ENCODE data around the gene CD101. TPM values are rescaled to one million over a fixed set of nuclear protein-coding genes. Genes with fewer than 3 reads are reported as not detected.

CD101 gene
- total RNA-seq, 1 donor: 0.09 TPM

DNA sequence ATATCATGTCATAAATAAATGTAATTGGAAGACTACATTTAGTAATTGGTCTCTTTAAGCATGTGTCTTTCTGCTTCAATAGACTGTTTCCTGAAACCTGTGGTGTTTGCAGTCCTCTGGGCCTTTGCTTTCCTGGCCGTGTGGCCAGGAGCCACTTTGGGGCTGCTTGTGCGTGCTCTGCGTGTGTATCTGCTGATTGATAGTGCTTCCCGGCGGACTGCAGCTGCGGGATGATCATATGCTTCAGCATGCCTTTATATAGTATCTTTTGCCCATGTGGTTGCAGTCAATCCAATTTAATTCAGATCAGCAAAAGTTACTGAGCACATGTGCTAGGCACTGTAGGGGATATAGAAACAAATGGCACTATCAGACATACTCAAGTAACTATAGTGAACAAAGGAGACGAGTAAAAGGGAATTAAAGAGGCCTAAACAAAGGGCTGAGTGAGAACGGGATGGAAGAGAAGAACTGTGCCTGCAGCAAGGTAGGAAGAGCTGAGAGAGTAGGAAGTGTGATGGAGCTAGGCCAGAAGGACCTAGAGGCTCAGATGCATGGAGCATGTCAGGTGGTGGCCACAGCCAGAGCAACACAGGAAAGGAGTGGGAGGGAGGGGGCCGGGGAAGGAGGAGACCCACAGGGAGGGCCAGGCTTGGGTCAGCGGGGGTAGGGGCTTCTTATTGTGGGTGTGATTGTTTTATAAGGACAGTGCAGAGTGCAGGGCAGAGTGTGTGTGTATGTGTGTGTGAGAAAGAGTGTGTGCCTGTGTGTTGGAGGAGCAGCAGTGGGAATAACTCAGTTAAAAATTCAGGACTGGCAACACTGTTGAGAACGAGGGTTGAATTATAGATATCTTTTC, 31.4 kb downstream of the CD101 start:
- no peak overlapping the region for H3K4me3 ChIP-seq (ENCODE audit: low read depth, low read length)
- TF ChIP-seq, protein P1, sequence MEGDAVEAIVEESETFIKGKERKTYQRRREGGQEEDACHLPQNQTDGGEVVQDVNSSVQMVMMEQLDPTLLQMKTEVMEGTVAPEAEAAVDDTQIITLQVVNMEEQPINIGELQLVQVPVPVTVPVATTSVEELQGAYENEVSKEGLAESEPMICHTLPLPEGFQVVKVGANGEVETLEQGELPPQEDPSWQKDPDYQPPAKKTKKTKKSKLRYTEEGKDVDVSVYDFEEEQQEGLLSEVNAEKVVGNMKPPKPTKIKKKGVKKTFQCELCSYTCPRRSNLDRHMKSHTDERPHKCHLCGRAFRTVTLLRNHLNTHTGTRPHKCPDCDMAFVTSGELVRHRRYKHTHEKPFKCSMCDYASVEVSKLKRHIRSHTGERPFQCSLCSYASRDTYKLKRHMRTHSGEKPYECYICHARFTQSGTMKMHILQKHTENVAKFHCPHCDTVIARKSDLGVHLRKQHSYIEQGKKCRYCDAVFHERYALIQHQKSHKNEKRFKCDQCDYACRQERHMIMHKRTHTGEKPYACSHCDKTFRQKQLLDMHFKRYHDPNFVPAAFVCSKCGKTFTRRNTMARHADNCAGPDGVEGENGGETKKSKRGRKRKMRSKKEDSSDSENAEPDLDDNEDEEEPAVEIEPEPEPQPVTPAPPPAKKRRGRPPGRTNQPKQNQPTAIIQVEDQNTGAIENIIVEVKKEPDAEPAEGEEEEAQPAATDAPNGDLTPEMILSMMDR (IDR thresholded peaks at IDR 0.05; ENCODE audit: insufficient read depth, low read length): no peak
- DNase-seq (ENCODE audit: low read depth): no peak

DNA sequence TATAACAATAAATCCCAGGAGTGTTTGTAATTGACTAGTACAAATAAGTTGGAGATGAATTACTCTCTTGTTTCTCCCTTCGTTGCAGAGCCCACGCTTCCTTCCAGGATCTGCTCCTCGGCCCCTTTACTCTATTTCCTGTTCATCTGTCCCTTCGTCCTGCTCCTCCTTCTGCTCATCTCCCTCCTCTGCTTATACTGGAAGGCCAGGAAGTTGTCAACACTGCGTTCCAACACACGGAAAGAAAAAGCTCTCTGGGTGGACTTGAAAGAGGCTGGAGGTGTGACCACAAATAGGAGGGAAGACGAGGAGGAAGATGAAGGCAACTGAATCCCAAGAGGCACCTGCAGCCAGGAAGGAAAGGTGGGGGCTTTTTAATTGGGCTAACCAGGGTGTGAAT, 32.2 kb downstream of the CD101 start:
- H3K4me3 ChIP-seq (ENCODE audit: low read depth, low read length): no peak overlapping the region
- TF ChIP-seq, protein P1 (IDR thresholded peaks at IDR 0.05; ENCODE audit: insufficient read depth, low read length): no peak
- no peak for DNase-seq (ENCODE audit: low read depth)

DNA sequence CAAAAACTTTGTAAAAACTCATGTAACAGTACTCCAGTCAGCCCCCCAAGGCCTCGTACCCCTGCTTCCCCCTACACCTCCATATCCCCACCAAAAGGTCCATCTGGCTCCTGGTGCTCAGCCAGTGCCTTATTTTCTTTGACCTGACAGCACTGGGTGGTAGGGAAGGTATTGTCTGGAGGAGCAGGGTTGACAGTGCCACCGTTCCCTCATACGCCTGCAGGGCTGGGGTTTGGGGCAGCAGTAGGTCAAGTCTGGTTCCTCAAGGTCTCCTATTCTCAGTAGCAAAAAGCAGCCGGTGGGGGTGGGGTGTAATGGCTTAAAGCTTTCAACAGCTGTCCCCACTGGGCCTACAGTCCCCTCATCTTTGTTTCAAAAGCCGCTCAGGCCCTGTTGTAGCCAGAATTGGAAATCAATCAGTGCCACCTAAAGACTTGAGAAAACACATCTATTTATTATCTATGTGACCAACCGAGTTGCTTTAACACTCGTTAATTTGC, 33.3 kb downstream of the CD101 start:
- DNase-seq (ENCODE audit: low read depth): no peak
- H3K4me3 ChIP-seq (ENCODE audit: low read depth, low read length): no peak overlapping the region
- TF ChIP-seq, protein P1 (IDR thresholded peaks at IDR 0.05; ENCODE audit: insufficient read depth, low read length): no peak

DNA sequence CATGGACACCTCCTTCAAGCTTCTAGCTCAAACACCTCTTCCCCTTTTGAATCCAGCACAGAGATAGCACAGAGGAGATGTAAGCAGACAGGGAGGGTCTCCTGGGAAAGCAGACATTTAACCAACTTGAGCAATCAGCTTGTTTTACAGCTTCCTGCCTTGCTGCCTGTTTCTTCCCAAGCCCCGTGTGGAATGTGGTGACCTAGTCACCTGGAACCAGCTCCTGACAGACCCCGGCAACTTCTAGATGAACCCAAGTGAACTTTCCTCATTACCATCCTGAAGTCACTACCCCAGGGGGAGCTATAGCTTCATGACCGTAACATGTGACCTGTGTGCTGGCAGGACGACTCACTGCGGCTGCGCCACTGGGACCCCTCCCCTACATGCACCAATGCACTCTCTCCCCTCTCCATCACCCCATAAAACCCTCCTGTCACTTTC, 34.5 kb downstream of the CD101 start:
- no peak for DNase-seq (ENCODE audit: low read depth)
- no peak overlapping the region for H3K4me3 ChIP-seq (ENCODE audit: low read depth, low read length)
- TF ChIP-seq, protein P1 (IDR thresholded peaks at IDR 0.05; ENCODE audit: insufficient read depth, low read length): no peak

DNA sequence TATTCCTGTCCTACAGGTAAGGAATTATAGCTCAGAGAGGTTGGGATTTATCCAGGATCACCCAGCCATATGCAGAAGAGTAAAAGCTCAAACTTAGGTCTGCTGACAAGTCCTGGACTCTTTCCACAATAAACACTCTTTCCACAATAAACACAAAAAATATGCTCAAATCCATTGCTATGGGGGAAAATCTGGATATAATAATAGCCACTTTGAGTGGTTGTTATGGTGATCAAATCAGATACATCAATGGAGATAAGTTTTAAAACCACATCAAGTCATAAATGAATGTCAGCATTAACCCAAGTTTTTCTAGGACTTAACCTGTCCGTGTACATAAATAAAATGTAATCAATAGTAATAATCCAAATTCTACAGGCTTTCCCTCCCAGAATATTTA, 36.2 kb downstream of the CD101 start:
- TF ChIP-seq, protein P1 (IDR thresholded peaks at IDR 0.05; ENCODE audit: insufficient read depth, low read length): no peak

DNA sequence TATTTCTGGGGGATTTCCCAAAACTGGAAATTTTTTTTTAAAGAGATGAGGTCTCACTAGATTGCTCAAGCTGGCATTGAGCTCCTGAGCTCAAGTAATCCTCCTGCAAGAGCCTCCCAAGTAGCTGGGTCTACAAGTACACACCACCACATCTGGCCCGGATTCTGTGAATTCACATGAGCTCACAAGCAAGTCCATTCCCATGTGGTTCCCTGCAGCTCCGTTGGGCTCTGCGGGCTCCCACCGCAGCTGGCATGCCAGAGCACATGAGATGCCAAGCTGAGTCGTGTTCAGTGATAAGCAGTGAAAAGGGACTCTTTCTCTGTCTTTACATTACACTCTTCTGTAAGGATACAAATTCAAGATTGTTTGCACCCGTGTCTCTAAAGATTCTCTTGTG, 36.7 kb downstream of the CD101 start:
- DNase-seq (ENCODE audit: low read depth): no peak
- H3K4me3 ChIP-seq (ENCODE audit: low read depth, low read length): no peak overlapping the region
- TF ChIP-seq, protein P1 (IDR thresholded peaks at IDR 0.05; ENCODE audit: insufficient read depth, low read length): no peak

More for the DNA sequence above, 36.2 kb downstream of the CD101 start:
- H3K4me3 ChIP-seq (ENCODE audit: low read depth, low read length): no peak overlapping the region
- DNase-seq (ENCODE audit: low read depth): no peak
